HCT116 (cell line): ENCODE data around the gene C19orf25. TPM values are rescaled to one million over a fixed set of nuclear protein-coding genes. Genes with fewer than 3 reads are reported as not detected.

Experiments used
- ATAC-seq: fragments of 200-7000 bp; cut with Tn5 transposase; 2 replicates; pipeline ENCODE4 v1.9.1; 2020; ENCODE audit warnings: mild to moderate bottlenecking, moderate library complexity
- BruUV-seq: library from RNA; stranded (reverse); fragments of 400-500 nt; replicated peaks from 2 replicates; lab custom pipeline; 2021; lab: Mats Ljungman, UMichigan
- CTCF ChIA-PET: fragments of 300-600 bp; sonication (Branson Sonifier 250); formaldehyde crosslinking; loops from one replicate; lab custom pipeline; 2021; ENCODE audit warnings: antibody characterized with exemption; lab: Charles Lee
- POLR2A ChIA-PET: fragments of 300-600, 350-600 bp; sonication (Branson Sonifier 250); formaldehyde crosslinking; loops from one replicate; lab custom pipeline; 2021; ENCODE audit warnings: antibody characterized with exemption; lab: Charles Lee
- RAD21 ChIA-PET, 2 experiments: fragments of 300-600 bp; sonication (Branson Sonifier 250); formaldehyde crosslinking; loops; one replicate each; lab custom pipeline; 2023; ENCODE audit warnings: low total read pairs in 2 of 2; ENCODE audit not compliant: uncharacterized antibody in 2 of 2, unreplicated experiment in 2 of 2, low non-redundant PET in 1 of 2; lab: Charles Lee
- DNase-seq: peaks from one replicate; pipeline ENCODE4 v3.0.0-alpha.2; 2010; ENCODE audit warnings: low read depth, low spot score
- H2AFZ ChIP-seq: fragments of 200-600 bp; shearing (Covaris generic), sonication (generic); 2 replicates; pipeline ENCODE4 v1.6.1; 2017; ENCODE audit warnings: low read depth, mixed run types, mixed read lengths, antibody characterized with exemption, low read length; ENCODE audit not compliant: poor library complexity, severe bottlenecking
- H3K27ac ChIP-seq: 2 replicates; pipeline ENCODE4 v1.5.1; 2012; ENCODE audit warnings: low read depth, low read length
- H3K27me3 ChIP-seq: fragments of 200-600 bp; sonication (generic); 2 replicates; pipeline ENCODE4 v1.6.1; 2016; ENCODE audit warnings: mixed run types, low read length, mixed read lengths; ENCODE audit not compliant: insufficient read depth
- H3K36me3 ChIP-seq, 2 experiments: fragments of 200-500 bp in 1 of 2; fragments of 200-600 bp in 1 of 2; sonication (Bioruptor generic) in 1 of 2; sonication (generic) in 1 of 2; 2 replicates each; pipeline versions ENCODE4 v1.5.1 to v1.6.1; 2014 to 2016; ENCODE audit warnings: low read length in 2 of 2, inconsistent platforms in 1 of 2, mixed read lengths in 1 of 2, mixed run types in 1 of 2; ENCODE audit not compliant: insufficient read depth in 2 of 2, control insufficient read depth in 1 of 2
- H3K4me1 ChIP-seq, 2 experiments: fragments of 200-600 bp in 1 of 2; sonication (generic) in 1 of 2; 2 replicates each; pipeline versions ENCODE4 v1.5.1 to v1.6.1; 2012 to 2017; ENCODE audit warnings: low read length in 2 of 2, inconsistent platforms in 1 of 2, mild to moderate bottlenecking in 1 of 2, mixed read lengths in 1 of 2, mixed run types in 1 of 2, moderate library complexity in 1 of 2; ENCODE audit not compliant: insufficient read depth in 2 of 2, control insufficient read depth in 1 of 2
- H3K4me2 ChIP-seq: fragments of 200-600 bp; sonication (generic); 2 replicates; pipeline ENCODE4 v1.6.1; 2017; ENCODE audit warnings: mixed run types, low read length, mixed read lengths
- H3K4me3 ChIP-seq, 2 experiments: fragments of 200-600 bp in 1 of 2; sonication (generic) in 1 of 2; replicated peaks in 1 of 2; 2 replicates each; pipeline ENCODE4 v1.5.1; 2011 to 2016; ENCODE audit warnings: low read length in 2 of 2, control low read depth in 1 of 2, low read depth in 1 of 2, mild to moderate bottlenecking in 1 of 2, mixed read lengths in 1 of 2, mixed run types in 1 of 2
- H3K79me2 ChIP-seq: fragments of 200-600 bp; sonication (generic); 2 replicates; pipeline ENCODE4 v1.6.1; 2017; ENCODE audit warnings: mild to moderate bottlenecking, mixed run types, low read length, moderate library complexity, mixed read lengths; ENCODE audit not compliant: insufficient read depth
- H3K9ac ChIP-seq: fragments of 200-600 bp; sonication (generic); 2 replicates; pipeline ENCODE4 v1.6.1; 2016; ENCODE audit warnings: low read length, mixed read lengths
- H3K9me2 ChIP-seq: fragments of 200-600 bp; sonication (generic), shearing (Covaris generic); 2 replicates; pipeline ENCODE4 v1.6.1; 2017; ENCODE audit warnings: mixed run types, mild to moderate bottlenecking, moderate library complexity; ENCODE audit not compliant: insufficient read depth
- H3K9me3 ChIP-seq, 2 experiments: fragments of 200-500 bp in 1 of 2; fragments of 200-600 bp in 1 of 2; sonication (Bioruptor generic) in 1 of 2; sonication (generic) in 1 of 2; 2 replicates each; pipeline ENCODE4 v1.6.1; 2014 to 2017; ENCODE audit warnings: low read length in 2 of 2, mixed read lengths in 2 of 2, inconsistent platforms in 1 of 2, low read depth in 1 of 2, mild to moderate bottlenecking in 1 of 2, mixed run types in 1 of 2, moderate library complexity in 1 of 2; ENCODE audit not compliant: control insufficient read depth in 1 of 2, insufficient read depth in 1 of 2
- H4K20me1 ChIP-seq: fragments of 200-600 bp; sonication (generic), shearing (Covaris generic); 2 replicates; pipeline ENCODE4 v1.6.1; 2017; ENCODE audit warnings: mixed run types, mild to moderate bottlenecking, moderate library complexity; ENCODE audit not compliant: insufficient read depth
- ELF1 ChIP-seq: IDR thresholded peaks from 2 replicates; pipeline ENCODE4 v1.6.1; 2012; ENCODE audit warnings: low read depth, borderline replicate concordance
- SIN3A ChIP-seq: IDR thresholded peaks from 2 replicates; pipeline ENCODE4 v1.6.1; 2012; ENCODE audit warnings: low read depth
- intact Hi-C: fragments of 100-400 bp; cut with micrococcal nuclease; formaldehyde crosslinking; loops from 2 replicates; pipeline ENCODE4 v1.10.0; 2022
- total RNA-seq: library from RNA; stranded (reverse); gene quantifications from one replicate; pipeline ENCODE4 v1.2.1, GENCODE V29; 2021; ENCODE audit not compliant: unreplicated experiment
- TF ChIP-seq, protein P1 (sequence below): IDR thresholded peaks from 2 replicates; pipeline ENCODE4 v1.6.1; 2011; ENCODE audit warnings: mild to moderate bottlenecking, low read length, moderate library complexity; ENCODE audit not compliant: insufficient replicate concordance; ENCODE audit errors: extremely low read depth
- TF ChIP-seq, protein P2 (sequence below): IDR thresholded peaks from 2 replicates; pipeline ENCODE4 v1.6.1; 2012
- TF ChIP-seq, protein P3 (sequence below), 3 experiments: fragments of 200-600 bp in 1 of 3; sonication (generic) in 1 of 3; IDR thresholded peaks in 2 of 3; conservative IDR thresholded peaks in 1 of 3; 2 replicates each; pipeline ENCODE4 v1.5.1; 2012 to 2017; ENCODE audit warnings: low read depth in 2 of 3, low read length in 2 of 3, antibody characterized with exemption in 1 of 3, borderline replicate concordance in 1 of 3, control low read depth in 1 of 3, mild to moderate bottlenecking in 1 of 3, mixed read lengths in 1 of 3, mixed run types in 1 of 3, moderate library complexity in 1 of 3; ENCODE audit not compliant: insufficient read depth in 1 of 3

Gene C19orf25
- total RNA-seq, 1 experiment from 2014 or later, result 48.8 TPM

DNA sequence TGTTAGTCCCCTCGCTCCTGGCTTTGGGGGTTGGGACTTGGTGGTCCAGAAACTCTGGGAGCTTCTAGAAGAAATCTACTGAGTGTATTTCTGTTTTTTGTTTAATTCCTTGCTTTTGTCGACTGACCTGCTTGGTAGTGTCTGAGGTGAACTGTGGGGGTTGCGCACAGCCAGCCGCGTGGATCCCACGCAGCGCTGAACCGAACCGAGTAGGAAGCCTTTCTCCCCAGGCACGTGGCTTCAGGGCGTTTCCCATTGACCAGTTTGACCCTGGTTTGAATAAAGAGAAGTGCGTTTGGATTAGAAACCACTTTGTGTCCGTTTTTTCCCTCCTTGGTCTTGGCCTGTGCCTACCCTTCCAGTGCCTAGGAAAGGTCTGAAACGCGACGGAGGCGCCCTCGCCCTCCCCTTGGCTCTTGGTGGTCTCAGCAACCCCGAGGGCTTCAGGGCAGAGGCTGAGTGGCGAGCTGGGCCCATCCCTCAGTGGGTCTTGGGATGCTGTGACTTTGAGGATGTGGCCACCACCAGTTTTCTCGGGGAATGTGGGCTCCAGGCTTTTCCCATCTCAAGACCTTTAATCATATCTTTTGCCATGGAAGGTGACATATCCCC, 43.5 kb downstream of the C19orf25 start:
- intact Hi-C loops, result no loop called here
- CTCF ChIA-PET, result no interaction called here
- no peak for ATAC-seq
- no peaks in the 10 kb centered on the region for H3K9me2 ChIP-seq
- no peaks in the 10 kb centered on the region for H3K27me3 ChIP-seq
- no peak overlapping the region for H3K4me3 ChIP-seq
- POLR2A ChIA-PET, result no interaction called here
- H3K9me3 ChIP-seq, result no peaks in the 10 kb centered on the region
- H4K20me1 ChIP-seq, result peaks cover 3% of the 10 kb centered on the region; the same call in 1 of the 2 replicates
- TF ChIP-seq, protein P1, sequence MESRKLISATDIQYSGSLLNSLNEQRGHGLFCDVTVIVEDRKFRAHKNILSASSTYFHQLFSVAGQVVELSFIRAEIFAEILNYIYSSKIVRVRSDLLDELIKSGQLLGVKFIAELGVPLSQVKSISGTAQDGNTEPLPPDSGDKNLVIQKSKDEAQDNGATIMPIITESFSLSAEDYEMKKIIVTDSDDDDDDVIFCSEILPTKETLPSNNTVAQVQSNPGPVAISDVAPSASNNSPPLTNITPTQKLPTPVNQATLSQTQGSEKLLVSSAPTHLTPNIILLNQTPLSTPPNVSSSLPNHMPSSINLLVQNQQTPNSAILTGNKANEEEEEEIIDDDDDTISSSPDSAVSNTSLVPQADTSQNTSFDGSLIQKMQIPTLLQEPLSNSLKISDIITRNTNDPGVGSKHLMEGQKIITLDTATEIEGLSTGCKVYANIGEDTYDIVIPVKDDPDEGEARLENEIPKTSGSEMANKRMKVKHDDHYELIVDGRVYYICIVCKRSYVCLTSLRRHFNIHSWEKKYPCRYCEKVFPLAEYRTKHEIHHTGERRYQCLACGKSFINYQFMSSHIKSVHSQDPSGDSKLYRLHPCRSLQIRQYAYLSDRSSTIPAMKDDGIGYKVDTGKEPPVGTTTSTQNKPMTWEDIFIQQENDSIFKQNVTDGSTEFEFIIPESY, result no peak
- TF ChIP-seq, protein P2, sequence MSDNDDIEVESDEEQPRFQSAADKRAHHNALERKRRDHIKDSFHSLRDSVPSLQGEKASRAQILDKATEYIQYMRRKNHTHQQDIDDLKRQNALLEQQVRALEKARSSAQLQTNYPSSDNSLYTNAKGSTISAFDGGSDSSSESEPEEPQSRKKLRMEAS, result no peak
- TF ChIP-seq SIN3A (no peak), ELF1 (no peak)
- TF ChIP-seq, protein P3, sequence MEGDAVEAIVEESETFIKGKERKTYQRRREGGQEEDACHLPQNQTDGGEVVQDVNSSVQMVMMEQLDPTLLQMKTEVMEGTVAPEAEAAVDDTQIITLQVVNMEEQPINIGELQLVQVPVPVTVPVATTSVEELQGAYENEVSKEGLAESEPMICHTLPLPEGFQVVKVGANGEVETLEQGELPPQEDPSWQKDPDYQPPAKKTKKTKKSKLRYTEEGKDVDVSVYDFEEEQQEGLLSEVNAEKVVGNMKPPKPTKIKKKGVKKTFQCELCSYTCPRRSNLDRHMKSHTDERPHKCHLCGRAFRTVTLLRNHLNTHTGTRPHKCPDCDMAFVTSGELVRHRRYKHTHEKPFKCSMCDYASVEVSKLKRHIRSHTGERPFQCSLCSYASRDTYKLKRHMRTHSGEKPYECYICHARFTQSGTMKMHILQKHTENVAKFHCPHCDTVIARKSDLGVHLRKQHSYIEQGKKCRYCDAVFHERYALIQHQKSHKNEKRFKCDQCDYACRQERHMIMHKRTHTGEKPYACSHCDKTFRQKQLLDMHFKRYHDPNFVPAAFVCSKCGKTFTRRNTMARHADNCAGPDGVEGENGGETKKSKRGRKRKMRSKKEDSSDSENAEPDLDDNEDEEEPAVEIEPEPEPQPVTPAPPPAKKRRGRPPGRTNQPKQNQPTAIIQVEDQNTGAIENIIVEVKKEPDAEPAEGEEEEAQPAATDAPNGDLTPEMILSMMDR (IDR thresholded peaks at IDR 0.05 in 2 of 3, conservative IDR thresholded peaks at IDR 0.05 in 1 of 3; ENCODE audit: borderline replicate concordance in 1 of 3, insufficient read depth in 1 of 3, low read depth in 2 of 3, low read length in 2 of 3), result no peak
- peaks cover 22 to 44% of the 10 kb centered on the region in 2 experiments for H3K36me3 ChIP-seq
- no peak overlapping the region for H3K4me2 ChIP-seq
- no peak overlapping the region for H3K9ac ChIP-seq
- H2AFZ ChIP-seq, result no peak overlapping the region
- RAD21 ChIA-PET, result no interaction called here
- no TSS peak for BruUV-seq
- no peak overlapping the region for H3K27ac ChIP-seq
- no peak for DNase-seq
- peaks cover 14 to 32% of the 10 kb centered on the region in 2 experiments; a peak in 3 of 4 replicates for H3K4me1 ChIP-seq
- peaks cover 37% of the 10 kb centered on the region for H3K79me2 ChIP-seq
